IMR-90 (cell line): ENCODE measurements around the gene FAM110A. TPM values are rescaled to one million over a fixed set of nuclear protein-coding genes. Genes with fewer than 3 reads are reported as not detected.

ENCODE experiments used
- ATAC-seq: fragments of 200-7000 bp; cut with Tn5 transposase; 2 replicates; pipeline ENCODE4 v1.9.1; 2020; ENCODE audit warnings: low read depth, mild to moderate bottlenecking, moderate library complexity
- BruUV-seq: library from RNA; stranded (reverse); fragments of 400-500 nt; replicated peaks from 2 replicates; lab custom pipeline; 2021; lab: Mats Ljungman, UMichigan
- CTCF ChIA-PET: fragments of 300-600 bp; formaldehyde crosslinking; extraction: SDS; loops from one replicate; lab custom pipeline; 2021; ENCODE audit warnings: antibody characterized with exemption; lab: Yijun Ruan, JAX
- POLR2A ChIA-PET: fragments of 300-600 bp; sonication (Branson Sonifier 250); formaldehyde crosslinking; loops from one replicate; lab custom pipeline; 2022; ENCODE audit warnings: antibody characterized with exemption; ENCODE audit not compliant: unreplicated experiment; lab: Charles Lee
- DNase-seq: peaks from one replicate; pipeline ENCODE4 v3.0.0; 2013
- H2AFZ ChIP-seq: replicated peaks from 2 replicates; pipeline ENCODE3; 2013; ENCODE audit warnings: low read length, mild to moderate bottlenecking; ENCODE audit not compliant: poor library complexity
- H2AK5ac ChIP-seq: 2 replicates; pipeline ENCODE4 v1.6.1; 2013; ENCODE audit warnings: low read depth, low read length, inconsistent platforms
- H2AK9ac ChIP-seq: replicated peaks from 2 replicates; pipeline ENCODE3; 2013; ENCODE audit warnings: mild to moderate bottlenecking, low read depth, low read length, moderate library complexity; ENCODE audit not compliant: poor library complexity
- H2BK120ac ChIP-seq: 2 replicates; pipeline ENCODE4 v1.6.1; 2013; ENCODE audit warnings: low read depth, low read length, inconsistent platforms
- H2BK15ac ChIP-seq: 3 replicates; pipeline ENCODE4 v1.6.1; 2013; ENCODE audit warnings: low read depth, low read length, inconsistent platforms
- H2BK20ac ChIP-seq: 2 replicates; pipeline ENCODE4 v1.6.1; 2013; ENCODE audit warnings: low read depth, mild to moderate bottlenecking, inconsistent platforms, low read length, moderate library complexity
- H2BK5ac ChIP-seq: 2 replicates; pipeline ENCODE4 v1.6.1; 2013; ENCODE audit warnings: mild to moderate bottlenecking, low read depth, low read length, inconsistent platforms; ENCODE audit not compliant: poor library complexity, severe bottlenecking
- H3K14ac ChIP-seq: replicated peaks from 2 replicates; pipeline ENCODE4 v1.6.1; 2013; ENCODE audit warnings: low read depth, low read length, inconsistent platforms
- H3K18ac ChIP-seq: 2 replicates; pipeline ENCODE4 v1.6.1; 2013; ENCODE audit warnings: low read depth, low read length, control low read depth
- H3K23ac ChIP-seq: 2 replicates; pipeline ENCODE4 v1.6.1; 2013; ENCODE audit warnings: low read depth, low read length, inconsistent platforms
- H3K27ac ChIP-seq: 2 replicates; pipeline ENCODE4 v1.5.1; 2013; ENCODE audit warnings: mild to moderate bottlenecking, control low read depth, low read length; ENCODE audit not compliant: insufficient read depth
- H3K27me3 ChIP-seq: 2 replicates; pipeline ENCODE4 v1.6.1; 2013; ENCODE audit warnings: low read length; ENCODE audit not compliant: control insufficient read depth, insufficient read depth
- H3K36me3 ChIP-seq: 2 replicates; pipeline ENCODE4 v1.6.1; 2013; ENCODE audit warnings: low read length, mixed read lengths; ENCODE audit not compliant: control insufficient read depth, insufficient read depth
- H3K4ac ChIP-seq: 2 replicates; pipeline ENCODE4 v1.6.1; 2013; ENCODE audit warnings: low read depth, low read length, inconsistent platforms
- H3K4me1 ChIP-seq: 2 replicates; pipeline ENCODE4 v1.6.1; 2013; ENCODE audit warnings: low read length, mixed read lengths; ENCODE audit not compliant: control insufficient read depth, insufficient read depth
- H3K4me2 ChIP-seq: 2 replicates; pipeline ENCODE4 v1.6.1; 2013; ENCODE audit warnings: low read depth, mild to moderate bottlenecking, control low read depth, low read length, moderate library complexity
- H3K4me3 ChIP-seq: 2 replicates; pipeline ENCODE4 v1.5.1; 2013; ENCODE audit warnings: low read depth, mild to moderate bottlenecking, control low read depth, low read length, moderate library complexity; ENCODE audit not compliant: insufficient read depth
- H3K56ac ChIP-seq: 2 replicates; pipeline ENCODE4 v1.6.1; 2013; ENCODE audit warnings: low read length, inconsistent platforms; ENCODE audit not compliant: insufficient read depth; ENCODE audit errors: extremely low read depth
- H3K79me1 ChIP-seq, 2 experiments: 2 replicates each; pipeline ENCODE4 v1.6.1; 2013; ENCODE audit warnings: low read length in 2 of 2, inconsistent platforms in 1 of 2, low read depth in 1 of 2
- H3K9ac ChIP-seq: 2 replicates; pipeline ENCODE4 v1.6.1; 2013; ENCODE audit warnings: low read depth, low read length, control low read depth
- H3K9me1 ChIP-seq: 2 replicates; pipeline ENCODE4 v1.6.1; 2013; ENCODE audit warnings: low read length, inconsistent platforms; ENCODE audit not compliant: insufficient read depth
- H3K9me3 ChIP-seq: 2 replicates; pipeline ENCODE4 v1.6.1; 2013; ENCODE audit warnings: low read length; ENCODE audit not compliant: control insufficient read depth, insufficient read depth
- H4K20me1 ChIP-seq: 2 replicates; pipeline ENCODE4 v1.6.1; 2013; ENCODE audit warnings: low read length, inconsistent platforms; ENCODE audit not compliant: insufficient read depth
- H4K5ac ChIP-seq: 2 replicates; pipeline ENCODE4 v1.6.1; 2013; ENCODE audit warnings: mild to moderate bottlenecking, low read depth, low read length, control low read depth
- H4K8ac ChIP-seq, 2 experiments: 2 replicates each; pipeline ENCODE4 v1.6.1; 2013; ENCODE audit warnings: low read depth in 2 of 2, low read length in 2 of 2, control low read depth in 1 of 2, inconsistent platforms in 1 of 2
- H4K91ac ChIP-seq: 2 replicates; pipeline ENCODE4 v1.6.1; 2013; ENCODE audit warnings: low read depth, low read length, inconsistent platforms; ENCODE audit not compliant: insufficient read depth
- CHD1 ChIP-seq: IDR thresholded peaks from 2 replicates; pipeline ENCODE4 v1.6.1; 2012; ENCODE audit warnings: low read depth, low read length, improper control_type of control experiment
- MAFK ChIP-seq: IDR thresholded peaks from 2 replicates; pipeline ENCODE4 v1.6.1; 2012; ENCODE audit warnings: low read depth, low read length, improper control_type of control experiment
- RAD21 ChIP-seq: IDR thresholded peaks from 2 replicates; pipeline ENCODE4 v1.6.1; 2012; ENCODE audit warnings: low read length, improper control_type of control experiment
- WGBS, 2 experiments: methylation state at CpG; one replicate each; pipeline versions ENCODE4 v1.1.5 to v1.1.7; 2013; ENCODE audit warnings: missing lambda C conversion rate in 2 of 2; ENCODE audit not compliant: insufficient read length in 1 of 2; ENCODE audit errors: extremely low coverage in 2 of 2; 5-methylcytosine and 5-hydroxymethylcytosine counted together
- dilution Hi-C: fragments of 300-500 bp; cut with HindIII; formaldehyde crosslinking; loops from one replicate; pipeline ENCODE4 v1.14.3; 2018; ENCODE audit warnings: low sequenced_read_pairs; ENCODE audit not compliant: unreplicated experiment
- in situ Hi-C: fragments of 300-500 bp; cut with MboI; formaldehyde crosslinking; loops from 3 replicates; pipeline ENCODE4 v1.14.3; 2019; ENCODE audit warnings: low sequenced_read_pairs, inconsistent platforms, mixed read lengths
- intact Hi-C: fragments of 100-400 bp; cut with micrococcal nuclease; formaldehyde crosslinking; loops from 2 replicates; pipeline ENCODE4 v1.10.0; 2022
- polyA plus RNA-seq, 3 experiments: library from polyadenylated mRNA; depleted of rRNA; stranded (reverse); fragments of >200 nt; gene quantifications; 2 replicates each; pipeline ENCODE4 v1.2.3, GENCODE V29; 2012; ENCODE audit warnings: low replicate concordance in 1 of 3
- total RNA-seq: library from RNA; depleted of rRNA; stranded (reverse); fragments of >200 nt; gene quantifications from 2 replicates; pipeline ENCODE4 v1.2.3, GENCODE V29; 2012

The FAM110A gene
- total and polyA plus RNA-seq, 2 of the 4 experiments (the other 2 are of a cell fraction), result 0.36 to 3.6 TPM

GRCh38 chr20:824490-824889 lies 9.0 kb upstream of the FAM110A start:
- 0 out of 2 replicates have a peak, but pooled peaks cover 2% of the 10 kb centered on the region for H3K4me1 ChIP-seq
- no peak overlapping the region for H2BK20ac ChIP-seq
- no peak overlapping the region for H2BK15ac ChIP-seq
- H2BK120ac ChIP-seq, result no peak overlapping the region
- H4K5ac ChIP-seq, result no peak overlapping the region
- no peaks in the 10 kb centered on the region; the same call in 1 of the 2 replicates for H3K27me3 ChIP-seq
- no peak overlapping the region for H2AK5ac ChIP-seq
- H3K14ac ChIP-seq, result no peak overlapping the region
- BruUV-seq, result no TSS peak
- no peak overlapping the region for H3K56ac ChIP-seq
- no peak overlapping the region for H2BK5ac ChIP-seq
- no peak overlapping the region for H4K8ac ChIP-seq
- in situ Hi-C loops, result loop anchor here (10.0 kb wide), 1 partner anchor 290 kb away; the partner anchor contains the start of gene PSMF1
- POLR2A ChIA-PET, result no interaction called here
- CTCF ChIA-PET, result no interaction called here
- no peak overlapping the region for H3K4me3 ChIP-seq
- H3K9ac ChIP-seq, result no peak overlapping the region
- no peak overlapping the region for H3K4me2 ChIP-seq
- H3K4ac ChIP-seq, result no peak overlapping the region
- no peaks in the 10 kb centered on the region for H3K9me1 ChIP-seq
- H3K18ac ChIP-seq, result no peak overlapping the region
- DNase-seq (no peak), ATAC-seq (no peak)
- no peak overlapping the region for H2AK9ac ChIP-seq
- dilution Hi-C loops, result no loop called here
- H3K27ac ChIP-seq, result no peak overlapping the region
- no peaks in the 10 kb centered on the region for H3K36me3 ChIP-seq
- H3K9me3 ChIP-seq, result no peaks in the 10 kb centered on the region
- TF ChIP-seq MAFK, result no peak
- TF ChIP-seq RAD21, result no peak
- no peak for TF ChIP-seq CHD1
- H3K79me1 ChIP-seq, result no peaks in the 10 kb centered on the region
- no peak overlapping the region for H3K23ac ChIP-seq
- intact Hi-C loops, result no loop called here
- H4K20me1 ChIP-seq, result no peaks in the 10 kb centered on the region
- H2AFZ ChIP-seq, result no peak overlapping the region
- no CpG with 5 or more reads among the region's 4 CpGs for WGBS, 2 experiments
- H4K91ac ChIP-seq, result no peak overlapping the region
